Astrocyte of the spinal cord (primary cell): ENCODE results near the gene LSM7.

Source experiments
- DNase-seq: peaks from one replicate; pipeline ENCODE4 v3.0.0; 2011; ENCODE audit warnings: low read depth, low spot score
- H3K4me3 ChIP-seq: 2 replicates; pipeline ENCODE4 v1.5.1; 2011; ENCODE audit warnings: low read depth, mild to moderate bottlenecking, low read length, moderate library complexity
- in situ Hi-C: cut with HindIII; loops from 2 replicates; pipeline ENCODE4 v1.10.0; 2017; ENCODE audit warnings: low sequenced_read_pairs
- TF ChIP-seq, protein P1 (sequence below): IDR thresholded peaks from 2 replicates; pipeline ENCODE4 v1.5.1; 2012; ENCODE audit warnings: low read depth, mild to moderate bottlenecking, low read length, inconsistent platforms

LSM7 gene

DNA sequence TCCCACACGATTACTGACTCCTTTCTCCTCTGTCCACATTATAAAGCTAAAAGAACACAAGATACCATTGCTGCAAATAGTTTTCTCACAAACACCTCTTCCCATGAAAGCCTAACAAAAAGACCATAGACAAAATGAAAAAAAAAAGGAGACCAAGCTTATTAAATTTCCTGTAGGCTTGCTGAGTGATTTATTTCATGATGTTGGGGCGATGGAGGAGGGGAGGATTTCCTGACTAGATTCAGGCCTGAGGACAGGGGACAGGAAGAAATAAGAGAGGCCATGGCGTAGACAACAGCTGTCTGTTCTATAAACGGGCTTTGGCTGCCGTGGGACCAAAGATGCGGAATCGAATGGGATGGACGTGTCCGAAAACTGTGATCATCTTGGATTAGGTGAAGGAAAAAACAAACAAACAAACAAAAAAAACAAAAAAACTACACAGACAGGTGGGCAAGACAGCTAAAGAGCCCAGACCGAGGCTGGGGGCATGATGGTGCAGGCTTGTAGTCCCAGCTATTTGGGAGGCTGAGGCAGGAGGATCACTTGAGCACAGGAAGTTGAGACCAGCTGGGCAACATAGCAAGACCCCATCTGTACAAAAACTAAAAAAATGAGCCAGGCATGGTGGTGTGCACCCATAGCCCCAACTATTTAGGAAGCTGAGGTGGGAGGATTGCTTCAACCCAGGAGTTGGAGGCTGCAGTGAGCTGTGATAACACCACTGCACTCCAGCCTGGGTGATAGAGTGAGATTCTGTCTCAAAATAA, 37.0 kb upstream of the LSM7 start:
- H3K4me3 ChIP-seq: no peak overlapping the region
- TF ChIP-seq, protein P1, sequence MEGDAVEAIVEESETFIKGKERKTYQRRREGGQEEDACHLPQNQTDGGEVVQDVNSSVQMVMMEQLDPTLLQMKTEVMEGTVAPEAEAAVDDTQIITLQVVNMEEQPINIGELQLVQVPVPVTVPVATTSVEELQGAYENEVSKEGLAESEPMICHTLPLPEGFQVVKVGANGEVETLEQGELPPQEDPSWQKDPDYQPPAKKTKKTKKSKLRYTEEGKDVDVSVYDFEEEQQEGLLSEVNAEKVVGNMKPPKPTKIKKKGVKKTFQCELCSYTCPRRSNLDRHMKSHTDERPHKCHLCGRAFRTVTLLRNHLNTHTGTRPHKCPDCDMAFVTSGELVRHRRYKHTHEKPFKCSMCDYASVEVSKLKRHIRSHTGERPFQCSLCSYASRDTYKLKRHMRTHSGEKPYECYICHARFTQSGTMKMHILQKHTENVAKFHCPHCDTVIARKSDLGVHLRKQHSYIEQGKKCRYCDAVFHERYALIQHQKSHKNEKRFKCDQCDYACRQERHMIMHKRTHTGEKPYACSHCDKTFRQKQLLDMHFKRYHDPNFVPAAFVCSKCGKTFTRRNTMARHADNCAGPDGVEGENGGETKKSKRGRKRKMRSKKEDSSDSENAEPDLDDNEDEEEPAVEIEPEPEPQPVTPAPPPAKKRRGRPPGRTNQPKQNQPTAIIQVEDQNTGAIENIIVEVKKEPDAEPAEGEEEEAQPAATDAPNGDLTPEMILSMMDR: no peak
- no peak for DNase-seq
- in situ Hi-C loops: no loop called here

DNA sequence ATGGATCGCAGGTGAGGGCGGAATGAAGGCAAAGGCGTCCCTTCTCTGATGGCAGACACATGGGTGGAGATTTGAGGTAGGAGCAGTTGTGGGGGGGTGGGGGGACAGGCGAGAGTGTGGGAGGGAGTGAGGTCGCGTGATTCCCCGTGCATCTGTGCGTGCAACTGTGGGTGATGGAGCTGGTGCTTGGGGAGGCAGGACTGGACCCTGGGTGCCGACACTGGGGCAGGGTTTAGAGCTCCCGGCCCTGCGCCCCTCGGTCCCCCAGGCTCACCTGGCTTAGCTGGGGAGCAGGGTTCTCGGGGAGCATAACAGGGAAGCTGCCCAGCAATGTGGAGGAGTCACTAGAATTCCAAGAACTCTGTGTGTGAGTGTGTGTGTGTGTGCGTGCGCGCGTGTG, 35.0 kb upstream of the LSM7 start:
- no peak for DNase-seq
- TF ChIP-seq, protein P1: no peak
- in situ Hi-C loops: no loop called here
- H3K4me3 ChIP-seq: no peak overlapping the region

DNA sequence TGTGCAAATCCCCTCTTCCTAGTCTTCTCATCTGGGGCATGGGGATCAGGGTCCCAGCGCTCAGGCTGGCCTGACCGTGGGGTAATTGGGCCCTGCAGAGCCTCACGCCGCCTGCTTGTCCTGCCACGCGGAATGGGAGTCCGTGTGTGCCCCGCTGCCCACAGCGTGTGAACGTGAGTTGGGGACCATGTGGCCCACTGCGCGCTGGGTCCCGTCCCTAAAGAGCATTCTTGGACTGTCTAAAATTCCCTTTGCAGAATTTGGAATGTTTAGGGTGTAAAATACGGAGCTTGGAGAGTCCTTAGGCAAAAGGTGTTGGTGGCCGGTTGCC, 34.5 kb upstream of the LSM7 start:
- TF ChIP-seq, protein P1: no peak
- no peak for DNase-seq
- in situ Hi-C loops: no loop called here
- H3K4me3 ChIP-seq: no peak overlapping the region

DNA sequence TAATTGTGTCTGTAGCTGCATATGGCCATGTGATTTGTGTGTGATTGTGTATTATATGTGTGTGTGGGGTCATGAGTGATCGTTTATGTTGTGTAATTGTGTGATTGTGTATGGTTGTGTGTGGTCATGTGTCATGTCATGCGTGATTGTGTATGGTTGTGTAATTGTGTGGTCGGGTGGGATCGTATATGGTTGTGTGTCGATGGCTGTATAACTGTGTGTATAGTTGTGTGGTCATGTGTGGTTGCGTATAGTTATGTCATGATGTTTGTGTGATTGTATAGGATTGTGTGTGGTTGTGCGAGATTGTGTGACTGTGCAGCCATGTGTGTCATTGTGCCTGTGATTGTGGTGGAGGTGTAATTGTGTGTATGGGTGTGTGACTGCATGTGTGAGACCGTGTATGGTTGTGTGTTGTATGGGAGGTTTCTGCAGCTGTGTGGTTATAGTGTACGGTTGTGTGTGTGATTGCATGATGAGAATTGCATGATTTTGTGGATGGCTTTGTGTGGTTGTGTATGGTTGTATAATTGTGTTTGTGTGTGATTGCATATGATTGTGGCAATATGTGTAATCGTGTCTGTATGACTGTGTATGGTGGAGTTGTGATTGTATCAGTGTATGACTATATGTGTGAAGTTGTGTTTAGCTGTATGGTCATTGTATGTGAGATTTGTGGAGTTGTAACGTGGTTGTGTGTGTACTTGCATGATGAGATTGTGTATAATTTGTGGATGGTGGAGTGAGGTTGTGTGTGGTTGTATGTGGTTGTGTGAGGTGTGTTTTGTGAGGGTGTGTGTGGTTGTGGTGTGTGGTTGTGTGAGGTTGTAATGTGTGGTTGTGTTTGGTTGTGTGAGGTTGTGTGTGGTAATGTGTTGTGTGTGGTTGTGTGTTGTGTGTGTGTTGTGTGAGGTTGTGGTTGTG, 33.9 kb upstream of the LSM7 start:
- H3K4me3 ChIP-seq: no peak overlapping the region
- TF ChIP-seq, protein P1: no peak
- in situ Hi-C loops: no loop called here
- DNase-seq: no peak

DNA sequence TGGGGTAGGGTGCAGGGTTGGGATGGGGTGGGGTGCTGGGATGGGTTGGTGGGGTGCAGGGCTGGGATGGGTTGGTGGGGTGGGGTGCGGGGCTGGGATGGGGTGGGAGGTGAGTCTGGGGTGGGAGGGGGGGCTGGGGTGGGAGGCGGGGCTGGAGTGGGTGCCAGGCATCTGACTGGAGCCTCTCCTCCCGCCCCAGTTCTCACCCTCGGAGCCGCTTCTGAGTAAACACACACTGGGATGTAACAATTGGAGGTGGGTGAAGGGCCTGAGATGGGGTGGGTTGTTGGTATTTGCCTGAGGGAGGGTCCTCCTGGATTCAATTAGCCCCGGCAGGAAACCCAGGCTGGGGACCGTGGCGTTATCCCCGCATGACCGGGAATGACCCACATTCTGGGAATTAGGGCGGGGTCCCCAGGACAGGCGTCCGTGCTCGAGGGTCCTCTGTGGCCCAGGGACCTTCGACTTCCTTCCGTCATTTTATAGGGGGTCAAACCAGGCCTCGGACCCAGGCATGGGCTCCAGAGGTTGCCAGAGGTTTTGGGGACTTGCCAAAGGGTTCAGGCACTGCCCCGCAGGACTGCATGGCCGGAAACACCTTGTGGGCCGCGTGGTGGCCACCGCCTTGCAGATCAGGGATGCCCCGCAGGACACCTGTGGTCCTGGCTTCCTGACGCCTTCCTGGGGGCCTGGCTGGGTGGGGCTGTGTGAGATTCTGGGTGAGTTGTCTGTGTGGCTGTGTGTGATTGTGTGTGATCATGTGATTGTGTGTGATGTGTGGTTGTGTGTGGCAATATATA, 33.1 kb upstream of the LSM7 start:
- H3K4me3 ChIP-seq: no peak overlapping the region
- TF ChIP-seq, protein P1: no peak
- DNase-seq: no peak
- in situ Hi-C loops: no loop called here

DNA sequence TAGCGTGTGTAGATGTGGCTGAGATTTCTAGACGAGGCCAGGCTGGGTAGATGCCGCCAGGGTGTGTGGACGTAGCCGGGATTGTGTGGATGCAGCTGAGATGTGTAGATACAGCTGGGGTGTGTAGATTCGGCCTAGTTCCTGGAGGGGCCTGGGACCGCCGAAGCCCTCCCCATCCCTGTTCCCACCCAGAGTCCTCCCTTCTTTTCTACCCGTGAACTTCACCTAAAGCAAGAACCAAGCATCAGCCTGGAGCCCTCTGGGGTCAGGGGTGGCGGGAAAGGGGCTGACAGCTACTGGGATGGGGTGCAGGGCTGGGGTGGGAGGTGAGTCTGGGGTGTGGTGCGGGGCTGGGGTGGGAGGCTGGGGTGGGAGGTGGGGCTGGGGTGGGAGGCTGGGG, 32.4 kb upstream of the LSM7 start:
- in situ Hi-C loops: no loop called here
- H3K4me3 ChIP-seq: no peak overlapping the region
- no peak for DNase-seq
- TF ChIP-seq, protein P1: no peak
